GM23338 (cell line): ENCODE results near the gene BSCL2.

Experiments used
- CREB1 ChIP-seq: fragments of 250-450 bp; sonication (Bioruptor Pico); IDR thresholded peaks from 2 replicates; pipeline ENCODE4 v1.5.0; 2020; ENCODE audit warnings: low read depth, mild to moderate bottlenecking, moderate library complexity
- CTCF ChIP-seq, 2 experiments: fragments of 200-600 bp in 1 of 2; sonication (generic) in 1 of 2; conservative IDR thresholded peaks; 2 replicates each; pipeline versions ENCODE4 v1.5.1 to v1.6.1; 2016 to 2017; ENCODE audit warnings: antibody characterized with exemption in 2 of 2, low read depth in 2 of 2, mild to moderate bottlenecking in 2 of 2, moderate library complexity in 1 of 2
- EZH2 ChIP-seq: fragments of 200-600 bp; sonication (generic); IDR thresholded peaks from one replicate; pipeline ENCODE4 v1.8.0; 2017; ENCODE audit warnings: antibody characterized with exemption, mild to moderate bottlenecking, low read depth; ENCODE audit not compliant: unreplicated experiment

GRCh38 chr11:62753736-62754603 is 46.7 kb upstream of the BSCL2 start, which contains the start of gene ZBTB3:
- TF ChIP-seq CTCF (conservative IDR thresholded peaks at IDR 0.05; ENCODE audit: low read depth in 2 of 2) (no peak), CREB1 (CRISPR knock-in tag) (peak; percentile 46; the same call in 1 of the 2 replicates), EZH2 (no peak)
